Measurements from ENCODE around the gene IP6K2. TPM values are rescaled to one million over a fixed set of nuclear protein-coding genes. Genes with fewer than 3 reads are reported as not detected.
A peak's percentile ranks its signal among the peaks of the same experiment; 100 is the strongest.

IP6K2 gene
- total and polyA plus RNA-seq, 2 of the 8 experiments (the other 6 are each of a cell fraction or from before 2014, with no cell fraction given), result 95.8 to 144 TPM

- TF ChIP-seq HDAC2 (IDR thresholded peaks at IDR 0.05; ENCODE audit: borderline replicate concordance in 1 of 2, low read depth in 2 of 2, low read length in 2 of 2) (peak; percentile 99 to 100), KDM5A (IDR thresholded peaks at IDR 0.05; ENCODE audit: low read length) (no peak), E2F6 (IDR thresholded peaks at IDR 0.05) (peak; percentile 53), SP4 (IDR thresholded peaks at IDR 0.05; ENCODE audit: low read length) (peak; percentile 86; the same call in 1 of the 2 replicates), YY1 (IDR thresholded peaks at IDR 0.05; ENCODE audit: low read depth, low read length) (peak; percentile 37; the same call in 1 of the 2 replicates), RXRA (IDR thresholded peaks at IDR 0.05; ENCODE audit: insufficient read depth, low read depth, low read length) (0 out of 2 replicates have a peak, but pooled peaks have one; percentile 4), MAX (IDR thresholded peaks at IDR 0.05) (peak; percentile 94), RFX5 (IDR thresholded peaks at IDR 0.05; ENCODE audit: borderline replicate concordance, low read depth, low read length) (peak; percentile 39; the same call in 1 of the 2 replicates), SUZ12 (IDR thresholded peaks at IDR 0.05; ENCODE audit: low read length) (no peak), NRF1 (IDR thresholded peaks at IDR 0.05; ENCODE audit: low read depth, low read length) (peak; percentile 82), TAF1 (IDR thresholded peaks at IDR 0.05; ENCODE audit: low read depth, low read length) (0 out of 2 replicates have a peak, but pooled peaks have one; percentile 24), GTF2F1 (IDR thresholded peaks at IDR 0.05; ENCODE audit: borderline replicate concordance, low read depth, low read length) (no peak), CREB1 (IDR thresholded peaks at IDR 0.05) (peak; percentile 70), KDM4A (IDR thresholded peaks at IDR 0.05; ENCODE audit: low read depth, low read length, severe bottlenecking) (no peak), SIN3A (conservative IDR thresholded peaks at IDR 0.05 in 1 of 2, IDR thresholded peaks at IDR 0.05 in 1 of 2; ENCODE audit: low read depth in 1 of 2, low read length in 2 of 2) (peak; percentile 100), PHF8 (conservative IDR thresholded peaks at IDR 0.05; ENCODE audit: low read depth, low read length) (0 out of 2 replicates have a peak, but pooled peaks have one; percentile 26)
Measured at GRCh38 chr3:48661501-48662144, 55.4 kb downstream of the IP6K2 start (continued).
